ENCODE data around the gene GNG5. TPM values are rescaled to one million over a fixed set of nuclear protein-coding genes. Genes with fewer than 3 reads are reported as not detected.

Gene GNG5
- 14.8 and 24.7 TPM in 2 replicates for total RNA-seq (2014; rRNA removed; shearing (Covaris generic))

DNA sequence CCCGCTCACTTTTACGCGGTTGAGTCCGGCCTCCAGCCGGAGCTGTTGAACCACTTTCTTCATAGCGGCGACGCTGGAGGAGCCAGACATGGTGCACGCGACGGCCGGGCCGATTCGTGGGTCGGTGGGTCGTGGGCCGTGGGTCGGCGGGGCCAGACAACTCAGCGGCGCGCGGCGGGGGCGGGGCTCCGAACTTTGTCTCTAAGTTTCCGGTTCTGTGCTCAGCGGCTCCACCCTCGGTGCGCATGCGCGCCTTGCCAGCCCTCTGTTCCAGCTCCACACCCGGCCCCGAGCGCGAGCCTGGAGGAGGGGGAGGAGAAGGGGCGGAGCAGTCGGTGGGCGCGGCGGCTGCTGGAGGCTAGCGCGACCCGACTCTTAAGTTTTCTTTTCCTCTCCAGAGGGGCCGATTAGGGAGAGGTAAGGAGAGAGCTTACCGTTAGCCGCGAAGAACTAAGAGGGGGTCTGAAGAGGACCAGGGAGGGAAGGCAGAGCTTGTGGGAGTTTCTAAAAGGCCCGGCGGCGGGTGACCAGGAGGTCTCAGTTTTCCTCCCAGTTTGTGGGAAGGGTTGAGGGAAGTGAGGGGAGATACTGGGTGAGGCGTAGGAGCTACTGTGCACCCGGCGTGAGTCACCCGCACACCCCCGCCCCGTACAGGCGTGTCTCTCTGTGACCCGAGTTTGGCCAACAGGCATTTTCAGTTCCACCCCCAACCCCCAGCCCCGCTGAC is at the start of gene GNG5, which contains the start of gene SPATA1:
GNG5 (minus strand) TSS at position 580 of the 727 bp plus-strand sequence; CDS start at position 90, 490 bp downstream.
SPATA1 (plus strand) TSS at position 385 of the 727 bp plus-strand sequence. CDS start 9,974 bp downstream, outside the sequence.

GRCh38 chr1:84478876-84479868 is 27.2 kb downstream of the GNG5 start, which contains the start of gene RPF1:
TSS of gene RPF1 (plus strand) at chr1:84479266. CDS start at chr1:84479282, 16 bp downstream.

Other genes with a start within 250 kb of the GNG5 start
- gene SAMD13, start 204.9 kb downstream of the GNG5 start, total RNA-seq (2014; rRNA removed; shearing (Covaris generic)), result 0.53 and 0.61 TPM in 2 replicates
- gene DNASE2B, start 108.1 kb downstream of the GNG5 start, total RNA-seq (2014; rRNA removed; shearing (Covaris generic)), result not detected in 2 replicates
- 74.6 and 77.9 TPM in 2 replicates for gene RPF1, start 27.3 kb downstream of the GNG5 start, total RNA-seq (2014; rRNA removed; shearing (Covaris generic))
- gene SPATA1, start 195 bp downstream of the GNG5 start, total RNA-seq (2014; rRNA removed; shearing (Covaris generic)), result 0.98 TPM in 1 of 2 replicates, not detected in the other
- 3.5 and 4.4 TPM in 2 replicates for gene CTBS, start 67.9 kb upstream of the GNG5 start, total RNA-seq (2014; rRNA removed; shearing (Covaris generic))
- gene SSX2IP, start 183.9 kb upstream of the GNG5 start, total RNA-seq (2014; rRNA removed; shearing (Covaris generic)), result 14.9 and 18.2 TPM in 2 replicates

Measured in A375 (cell line).